Measurements from ENCODE around the gene ZNF445.

DNA sequence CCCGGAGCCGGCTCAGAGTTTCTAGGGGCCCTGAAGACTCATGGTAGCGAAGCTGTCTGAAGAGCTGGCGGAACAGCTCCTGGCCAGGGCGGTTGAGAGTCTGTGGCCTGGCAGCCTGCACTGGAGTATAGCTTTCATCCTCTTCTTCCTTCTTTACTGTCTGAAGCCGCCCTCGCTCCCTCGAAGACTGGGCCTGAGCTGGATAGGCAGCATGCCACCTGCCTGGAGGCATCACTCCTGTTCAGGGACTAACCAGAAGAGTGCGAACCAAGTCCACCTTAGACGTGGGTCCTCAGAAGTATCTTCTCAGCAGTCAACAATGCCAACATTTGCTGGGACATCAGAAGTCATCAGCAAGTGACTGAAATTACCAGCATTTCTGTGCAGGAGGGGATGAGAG lies 22.2 kb downstream of the ZNF445 start:
- TF ChIP-seq EZH2 (IDR thresholded peaks at IDR 0.05; ENCODE audit: low read depth): no peak
- no peak for TF ChIP-seq CTCF (conservative IDR thresholded peaks at IDR 0.05)

Measured in PC-9 (cell line).